T-helper 9 cell (primary cell): Measurements from ENCODE around the gene S100A9.

Experiments used
- DNase-seq: peaks from one replicate; pipeline ENCODE4 v3.0.0-alpha.2; 2020

S100A9 gene

DNA sequence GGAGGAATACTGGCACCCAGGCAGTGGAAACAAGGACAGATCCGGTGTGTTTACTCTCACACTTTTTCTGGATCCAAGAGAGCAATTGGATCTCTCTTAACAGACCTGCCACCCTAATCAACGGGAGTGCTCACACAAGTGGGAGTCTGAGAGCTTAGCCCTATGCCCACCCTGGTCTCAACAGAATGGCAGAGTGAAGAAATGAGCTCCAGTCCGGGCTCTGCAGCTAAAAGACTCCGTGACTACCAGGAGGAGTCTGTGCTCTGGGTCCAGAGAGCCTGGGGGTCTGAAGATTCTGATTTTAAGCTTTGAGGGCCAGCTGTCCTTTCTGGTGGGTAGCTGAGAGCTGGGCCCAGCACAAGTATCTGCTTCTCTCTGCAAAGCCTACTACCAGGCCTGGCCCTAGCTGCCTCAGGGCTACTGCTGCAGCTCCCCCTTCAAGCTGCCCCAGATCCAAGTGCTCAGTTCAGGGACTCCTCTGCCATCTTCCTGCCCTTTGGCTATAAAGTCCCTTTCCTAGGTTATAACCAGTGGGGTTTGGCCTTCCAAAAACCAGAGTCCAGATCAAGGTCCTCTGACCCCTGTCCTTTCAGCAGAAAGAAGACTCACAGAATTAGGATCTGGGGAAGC is 3.9 kb downstream of the S100A9 start:
- DNase-seq: no peak

DNA sequence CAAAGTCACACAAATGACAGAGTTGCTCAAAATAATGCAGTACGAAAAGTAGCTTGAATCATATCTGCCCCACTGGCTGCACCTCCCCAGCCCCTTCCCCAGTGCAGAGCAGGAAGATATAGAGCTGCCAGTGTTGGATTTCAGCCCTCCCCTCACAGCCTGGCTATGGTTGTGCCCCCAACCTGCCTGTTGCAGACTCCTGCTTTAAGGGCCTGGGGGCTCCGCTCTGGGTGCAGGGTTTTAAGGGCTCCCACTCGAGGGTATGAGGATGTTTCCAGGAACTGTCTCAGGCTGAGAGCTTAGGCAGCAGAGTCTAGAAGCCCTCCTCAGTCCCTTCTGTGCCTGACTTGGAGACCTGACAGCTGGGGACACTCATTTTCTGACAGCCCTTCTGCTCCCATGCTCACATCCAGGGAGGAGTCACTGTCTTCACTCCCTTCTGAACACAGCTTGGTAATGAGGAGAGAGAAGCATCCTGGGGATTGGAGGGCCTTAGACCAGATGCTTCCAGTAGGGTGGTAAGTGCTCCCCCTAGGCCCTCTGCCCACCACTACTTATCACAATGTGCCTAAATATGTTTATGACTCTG is 4.6 kb downstream of the S100A9 start:
- no peak for DNase-seq

DNA sequence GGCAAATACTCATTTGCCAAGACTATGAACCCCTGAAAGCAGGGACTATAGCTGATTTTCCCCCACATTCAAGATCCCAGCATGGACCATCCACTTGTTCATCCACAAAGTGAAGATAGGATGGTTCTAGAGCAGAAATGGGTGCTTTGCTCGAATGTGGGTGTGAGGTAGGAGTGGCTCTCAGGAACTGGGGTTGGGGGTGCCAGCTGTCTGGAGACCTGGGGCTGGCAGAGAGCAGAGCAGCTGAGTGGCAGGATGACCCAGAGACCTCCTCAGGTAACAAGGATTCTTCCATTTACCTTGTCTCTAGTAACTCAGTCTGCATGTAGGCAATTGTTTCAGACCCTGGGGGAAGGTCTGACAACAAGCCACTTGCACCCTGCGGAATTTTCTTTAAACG is 6.0 kb downstream of the S100A9 start:
- no peak for DNase-seq

DNA sequence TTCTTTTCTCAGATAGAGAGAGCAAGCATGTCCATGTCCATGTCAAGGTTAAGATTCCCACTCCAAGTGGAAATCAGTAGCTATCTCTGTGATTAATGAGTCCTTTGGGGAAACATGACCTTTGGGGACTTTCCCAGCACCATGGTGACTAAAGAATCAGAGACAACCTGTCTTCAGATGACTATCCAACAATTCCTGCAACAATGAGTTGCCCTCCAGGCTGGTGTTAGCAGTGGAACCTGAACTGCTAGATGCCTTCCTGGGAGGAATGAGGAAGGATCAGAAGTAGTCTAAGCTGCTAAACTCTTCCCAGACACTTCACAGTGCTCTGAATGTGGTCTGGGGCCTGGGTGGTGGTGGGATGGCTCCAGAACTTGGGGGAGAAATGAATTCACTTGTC is 6.5 kb downstream of the S100A9 start:
- DNase-seq: no peak

DNA sequence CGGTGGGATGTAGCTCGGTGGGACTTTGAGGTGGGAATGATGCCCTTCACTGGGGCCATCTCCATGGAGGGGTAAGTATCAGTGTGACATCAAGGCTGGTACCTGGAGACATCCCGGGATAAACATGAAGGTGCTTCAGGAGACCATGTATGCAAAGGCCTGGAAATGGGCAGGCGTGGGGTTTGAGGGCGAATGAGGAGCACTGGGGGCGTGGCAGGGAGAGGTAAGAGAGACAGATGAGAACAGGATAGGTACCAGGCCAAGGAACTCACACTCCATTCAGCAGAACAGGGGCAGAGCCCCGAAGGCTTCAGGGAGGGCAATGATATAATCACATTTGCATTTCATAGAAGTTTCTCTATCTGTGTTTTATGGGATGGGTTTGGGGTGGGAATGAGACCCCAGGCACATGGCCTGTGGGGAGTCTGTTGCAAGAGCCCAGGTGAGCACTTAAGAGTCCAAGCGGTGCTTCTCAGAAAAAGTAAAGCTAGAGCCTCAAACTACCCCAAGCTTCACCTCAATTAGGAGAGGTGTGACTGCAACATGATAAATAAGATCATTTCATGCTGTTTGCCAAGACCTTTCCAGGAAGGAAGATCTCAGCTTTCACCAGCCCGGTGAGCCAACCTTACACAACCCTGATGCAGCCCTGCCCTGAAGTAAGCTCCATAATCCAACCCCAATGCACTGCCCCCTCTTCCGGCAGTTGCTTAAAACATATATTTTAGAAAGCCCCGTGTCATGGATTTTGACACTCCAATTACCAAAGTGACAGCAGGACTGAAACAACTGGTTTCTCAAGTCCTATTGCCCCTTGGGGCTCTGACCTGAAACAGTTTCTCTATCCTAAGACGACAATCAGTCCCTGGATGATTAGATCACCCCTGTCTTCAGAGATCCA is 7.4 kb downstream of the S100A9 start:
- DNase-seq: no peak

DNA sequence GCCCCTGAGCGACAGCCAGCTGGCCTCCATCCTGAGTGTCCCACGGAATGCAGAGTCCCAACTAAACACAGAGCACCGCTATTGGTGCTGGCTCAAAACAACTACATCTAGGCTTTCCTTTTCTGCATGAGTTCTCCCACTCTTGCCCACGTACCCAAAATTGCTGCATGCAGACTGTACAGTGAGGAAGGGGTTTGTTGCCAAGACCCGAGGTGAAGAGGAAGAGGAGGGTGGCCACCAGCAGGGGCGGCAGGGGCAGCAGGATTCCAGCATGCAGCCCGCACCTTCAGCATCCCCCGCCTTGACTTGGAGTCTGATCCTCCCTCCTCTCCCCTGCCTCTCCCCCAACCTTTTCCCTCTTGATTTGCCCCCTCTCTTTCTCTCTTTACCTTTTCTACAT is 8.0 kb downstream of the S100A9 start:
- DNase-seq: no peak

DNA sequence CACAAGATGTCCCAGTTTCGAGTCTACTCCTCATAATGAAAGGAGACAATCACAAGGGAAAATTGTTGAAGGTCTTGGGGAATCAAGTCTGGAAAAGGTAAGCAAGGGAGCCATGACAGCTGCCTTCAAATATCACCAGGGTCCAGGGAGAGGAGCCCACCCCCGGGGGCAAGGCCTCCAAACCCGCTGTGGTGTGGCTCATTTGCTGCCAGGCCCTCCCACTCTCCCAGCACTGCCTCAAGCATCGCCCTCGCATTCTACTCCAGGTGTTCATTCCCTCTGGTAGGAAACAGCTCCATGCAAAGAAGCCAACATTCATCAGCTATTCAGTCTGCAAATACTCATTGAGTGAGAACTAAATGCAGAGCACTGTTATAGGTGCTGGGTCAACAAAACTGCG is 8.6 kb downstream of the S100A9 start:
- DNase-seq: no peak

DNA sequence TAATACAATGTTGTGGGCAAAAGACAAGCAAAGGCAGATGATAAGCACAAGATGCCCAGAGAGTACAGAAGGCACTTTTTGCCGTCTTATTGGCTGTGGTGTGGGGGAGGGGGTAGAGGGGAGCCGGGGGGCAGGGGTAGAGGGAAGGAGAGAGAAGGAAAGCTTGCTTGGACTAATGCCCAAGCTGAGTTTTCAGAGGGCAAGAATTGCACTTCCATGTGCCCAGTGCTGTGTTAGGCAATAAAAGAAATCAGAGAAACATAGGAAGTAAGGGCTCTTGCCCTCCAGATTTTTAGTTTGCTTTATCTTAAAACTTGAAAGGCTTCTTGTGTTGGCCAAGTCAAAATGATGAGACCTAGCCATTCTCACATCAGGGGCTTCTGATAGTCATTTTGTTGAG is 9.4 kb downstream of the S100A9 start:
- no peak for DNase-seq

DNA sequence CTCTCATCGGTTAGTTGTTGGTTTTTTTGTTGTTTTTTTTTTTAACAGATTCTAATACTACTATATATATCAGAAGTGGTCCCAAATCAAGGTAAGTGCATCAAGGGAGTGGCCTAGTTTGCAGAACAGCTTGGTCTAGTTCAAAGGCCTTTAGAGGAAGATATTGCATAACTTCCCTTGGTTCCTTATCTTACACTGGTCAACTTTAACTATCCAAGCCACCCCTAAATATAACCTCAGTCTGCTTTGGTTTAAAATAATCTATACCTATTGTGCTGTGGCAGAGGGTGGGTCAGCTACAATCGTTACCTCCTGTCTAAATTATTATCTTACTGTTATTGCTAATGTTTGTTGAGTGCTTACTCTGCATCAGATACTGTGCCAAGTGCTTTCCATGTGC is 10.8 kb downstream of the S100A9 start:
- DNase-seq: no peak

DNA sequence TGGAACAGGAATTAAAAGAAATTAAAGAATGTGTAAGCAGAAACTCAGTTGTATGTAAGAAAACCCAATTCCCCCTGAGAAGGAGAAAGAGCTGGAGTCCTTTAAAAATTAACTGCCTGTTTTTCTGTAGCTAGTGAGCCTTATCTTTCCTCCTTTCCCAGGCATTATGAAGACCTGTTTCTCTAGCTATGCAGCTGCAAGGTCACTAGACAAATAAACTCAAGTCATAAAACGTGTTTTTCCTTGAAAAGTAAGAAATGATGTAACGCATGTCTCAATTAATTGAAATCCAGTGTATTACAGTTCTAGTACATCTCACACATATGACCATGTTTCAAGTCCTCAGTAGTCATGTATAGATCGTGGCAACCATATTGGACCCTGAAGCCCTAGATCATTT is 12.5 kb downstream of the S100A9 start:
- no peak for DNase-seq

DNA sequence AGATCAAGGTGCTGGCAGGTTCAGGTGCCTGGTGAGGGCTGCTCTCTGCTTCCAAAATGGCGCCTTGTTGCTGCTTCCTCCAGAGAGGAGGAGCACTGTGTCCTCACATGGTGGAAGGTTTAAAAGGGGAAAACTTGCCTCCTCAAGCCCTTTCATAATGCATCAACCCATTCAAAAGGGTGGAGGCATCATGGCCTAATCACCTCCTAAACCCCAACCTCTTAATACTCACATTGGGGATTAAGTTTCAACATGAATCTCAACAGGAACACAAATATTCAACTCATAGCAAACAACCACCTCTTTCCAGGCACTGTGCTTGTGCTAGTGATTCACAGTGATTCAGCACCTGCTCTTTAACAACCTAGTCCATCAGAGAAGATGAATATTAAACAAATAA is 13.6 kb downstream of the S100A9 start:
- no peak for DNase-seq

DNA sequence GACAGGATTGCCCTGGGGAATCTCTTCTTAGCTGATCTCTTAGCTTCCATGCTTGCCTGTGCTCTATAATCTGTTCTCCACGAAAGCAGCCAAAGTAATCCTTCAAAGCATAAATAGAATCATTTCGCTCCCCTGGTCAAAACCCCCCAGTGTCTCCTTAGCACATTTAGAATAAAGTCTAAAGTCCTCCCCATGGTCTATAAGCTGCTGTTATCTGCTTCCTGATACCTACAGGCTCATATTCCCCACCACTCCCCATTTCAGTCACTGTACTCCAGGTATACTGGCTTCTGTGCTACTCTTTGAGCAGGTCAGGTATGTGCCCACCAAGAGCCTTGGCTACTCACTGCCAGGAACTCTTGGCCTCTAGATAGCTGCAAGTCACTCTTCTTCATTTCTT is 14.9 kb downstream of the S100A9 start:
- no peak for DNase-seq

DNA sequence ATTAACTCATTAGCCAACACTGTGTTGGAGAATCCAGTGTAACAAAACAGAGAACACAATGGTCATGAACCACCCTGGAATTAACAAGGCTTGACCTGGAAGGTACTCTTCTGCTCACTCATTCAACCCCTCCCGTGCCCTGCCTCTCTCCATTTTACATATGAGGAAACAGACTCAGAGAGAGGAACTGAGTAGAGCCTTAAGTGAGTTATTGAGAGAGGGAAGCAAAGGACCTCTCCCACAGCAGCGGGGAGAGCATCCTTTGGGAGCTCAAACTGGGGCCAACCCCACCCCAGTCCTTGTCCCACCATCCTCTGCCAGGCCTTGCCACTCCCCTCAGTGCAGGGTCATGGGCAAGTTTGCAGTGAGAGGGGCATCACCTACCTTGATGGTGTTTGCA is 16.4 kb downstream of the S100A9 start:
- no peak for DNase-seq

DNA sequence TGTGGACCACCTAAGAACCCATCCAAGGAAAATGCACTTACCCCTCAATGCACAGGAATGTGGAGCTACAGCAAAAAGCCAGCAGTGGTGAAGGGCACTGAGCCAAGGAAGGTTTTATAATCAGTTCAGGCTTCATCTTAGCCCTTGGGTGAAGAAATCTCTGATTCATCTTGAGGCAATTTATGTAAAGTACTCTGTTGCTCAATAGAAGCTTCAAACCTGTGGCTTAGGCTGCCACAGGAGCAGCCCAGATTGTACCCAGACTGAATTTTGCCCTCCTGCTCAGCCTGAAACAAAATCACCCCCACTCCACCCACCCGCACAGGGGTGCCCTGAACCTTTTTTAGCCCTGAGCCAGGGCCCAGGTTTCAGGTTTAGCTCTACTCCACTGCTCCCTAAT is 17.9 kb downstream of the S100A9 start, which contains the start of gene S100A12:
Gene S100A12 (minus strand): TSS at position 111 of the 400 bp plus-strand sequence. CDS start 1,029 bp downstream, outside the sequence.
- DNase-seq: no peak

DNA sequence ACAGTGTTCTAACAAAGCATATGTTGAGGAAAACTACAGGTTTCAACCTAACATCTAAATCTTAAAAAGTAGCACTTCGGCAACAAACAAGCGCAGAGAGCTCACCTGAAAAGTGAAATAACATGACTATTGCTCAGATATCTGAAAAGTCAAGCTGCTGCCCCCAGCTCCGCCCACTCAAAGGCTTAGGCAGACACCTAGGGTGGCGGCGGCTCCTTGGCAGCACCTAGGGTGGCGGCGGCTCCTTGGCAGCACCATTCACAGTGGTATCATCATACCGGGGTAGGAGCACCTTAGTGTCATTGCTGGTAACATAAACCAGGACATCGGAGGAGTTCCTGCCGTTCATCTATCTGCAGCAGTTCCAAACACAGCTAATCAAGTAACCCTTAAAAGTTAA is 21.9 kb downstream of the S100A9 start:
- no peak for DNase-seq

DNA sequence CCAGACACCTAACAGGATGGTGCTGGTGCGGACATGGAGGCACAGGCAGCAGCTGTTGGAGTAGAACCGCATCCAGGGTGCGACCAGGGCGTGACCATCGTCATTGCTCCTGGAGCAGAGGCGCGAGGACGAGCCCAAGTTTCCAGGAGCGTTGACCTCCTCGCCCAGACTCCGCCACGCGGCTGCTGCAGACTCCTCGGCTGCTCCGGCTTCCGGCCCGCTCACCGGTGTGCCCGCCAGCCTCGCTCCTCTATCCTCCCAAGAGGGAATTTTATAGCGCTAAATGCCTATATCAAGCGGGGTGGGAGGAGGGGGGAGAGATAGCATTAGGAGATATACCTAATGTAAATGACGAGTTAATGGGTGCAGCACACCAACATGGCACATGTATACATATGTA is 23.1 kb downstream of the S100A9 start:
- DNase-seq: no peak

DNA sequence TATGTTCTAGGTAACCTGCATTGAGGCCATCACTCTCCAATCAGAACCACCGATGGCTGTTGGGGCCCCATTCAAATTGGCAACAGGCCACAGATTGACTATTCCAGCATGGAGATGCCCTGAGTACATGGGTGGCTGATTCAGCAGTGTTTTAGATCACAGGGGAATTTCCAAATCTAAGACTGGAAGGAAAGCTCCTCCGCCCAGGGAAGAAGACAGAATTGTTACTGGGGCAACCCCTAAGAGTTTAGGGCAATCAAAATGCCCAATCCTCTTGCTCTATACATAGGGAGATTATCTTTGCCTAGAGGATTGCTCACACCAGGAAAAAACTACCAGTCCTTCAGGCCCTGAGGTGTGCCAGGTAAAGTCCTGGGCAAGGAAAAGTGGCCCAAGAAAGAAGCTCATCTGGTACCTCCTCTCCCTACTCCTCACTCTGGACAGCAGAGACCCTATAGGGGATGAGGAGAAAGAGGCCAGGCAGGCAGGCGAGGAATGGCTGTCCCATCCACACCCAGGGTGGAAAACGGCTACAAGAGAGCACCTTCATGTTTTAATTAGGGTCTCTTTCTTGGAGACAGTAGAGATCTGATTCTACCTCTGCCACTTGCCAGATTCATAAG is 27.4 kb downstream of the S100A9 start:
- DNase-seq: no peak

DNA sequence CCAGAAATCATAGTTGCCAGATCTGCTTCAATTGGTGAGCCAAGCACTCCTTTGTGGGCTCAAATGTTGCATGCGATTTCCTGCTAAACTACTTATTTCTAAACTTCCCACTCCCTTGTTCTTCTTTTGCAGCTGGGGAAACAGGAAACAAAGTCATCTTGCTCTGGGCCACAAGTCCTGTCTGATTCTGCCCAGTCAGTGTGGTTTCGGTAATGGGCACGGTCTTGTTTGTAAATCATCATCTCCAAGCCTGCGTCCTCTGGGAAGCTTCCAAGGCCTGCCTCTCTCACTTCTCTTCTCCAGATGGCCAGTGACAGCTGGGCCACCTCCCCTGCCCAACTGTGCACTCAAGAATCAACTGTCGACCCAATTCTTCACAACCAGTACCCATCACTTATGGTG is 28.8 kb downstream of the S100A9 start:
- DNase-seq: no peak

DNA sequence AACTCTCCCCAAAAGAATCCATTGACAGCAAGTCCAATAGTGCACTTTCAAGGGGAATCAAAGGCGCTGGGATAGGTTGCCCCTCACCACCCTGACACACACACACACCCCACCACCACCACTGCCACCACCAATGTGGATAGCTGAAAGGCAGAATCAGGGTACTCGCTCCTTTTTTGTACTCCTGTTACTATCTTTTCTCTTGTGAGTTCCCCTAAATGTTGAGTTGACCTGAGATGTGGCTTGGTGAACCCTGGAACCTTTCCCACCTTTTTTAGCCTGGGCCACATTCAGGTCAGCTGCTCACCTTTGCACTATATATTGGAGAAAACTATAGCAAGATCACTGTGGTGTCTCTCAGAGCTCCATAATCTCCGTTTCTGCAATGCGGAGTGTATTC is 29.3 kb downstream of the S100A9 start:
- no peak for DNase-seq

DNA sequence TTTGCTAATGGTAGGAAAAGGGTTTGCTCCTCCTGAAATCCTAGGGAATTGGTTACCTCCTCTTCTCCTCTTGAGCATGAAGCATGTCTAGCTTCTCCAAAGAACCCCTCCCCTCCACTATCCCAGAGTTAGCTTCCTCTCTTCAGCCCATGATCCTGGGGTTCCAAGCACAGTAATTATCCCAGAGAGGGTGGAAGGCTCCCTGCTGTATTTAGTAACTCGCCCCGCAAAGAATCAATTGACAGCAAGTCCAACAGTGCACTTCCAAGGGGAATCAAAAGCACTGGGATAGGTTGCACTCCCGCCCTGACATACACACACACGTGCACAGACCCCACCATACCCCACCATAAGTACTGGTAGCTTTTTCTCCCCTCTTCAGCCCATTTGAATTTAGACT is 30.1 kb downstream of the S100A9 start:
- no peak for DNase-seq

DNA sequence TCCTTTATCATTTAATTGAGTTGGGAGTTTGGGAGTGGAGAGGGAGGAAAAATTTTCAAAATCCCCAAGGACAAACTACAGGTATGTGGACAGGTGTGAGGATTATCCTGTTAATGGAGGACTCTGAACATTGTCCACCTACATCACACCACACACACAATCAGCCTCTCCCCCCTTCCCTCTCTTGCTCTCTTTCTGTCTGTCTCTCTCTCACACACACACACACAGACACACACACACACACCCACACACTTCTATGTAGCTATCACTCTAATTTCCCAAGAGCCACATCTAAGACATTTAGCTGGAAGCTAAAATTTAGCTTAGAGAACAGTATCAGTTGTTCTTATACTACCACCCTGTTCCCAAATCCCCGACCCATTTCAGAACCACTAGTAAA is 31.7 kb downstream of the S100A9 start:
- DNase-seq: no peak

DNA sequence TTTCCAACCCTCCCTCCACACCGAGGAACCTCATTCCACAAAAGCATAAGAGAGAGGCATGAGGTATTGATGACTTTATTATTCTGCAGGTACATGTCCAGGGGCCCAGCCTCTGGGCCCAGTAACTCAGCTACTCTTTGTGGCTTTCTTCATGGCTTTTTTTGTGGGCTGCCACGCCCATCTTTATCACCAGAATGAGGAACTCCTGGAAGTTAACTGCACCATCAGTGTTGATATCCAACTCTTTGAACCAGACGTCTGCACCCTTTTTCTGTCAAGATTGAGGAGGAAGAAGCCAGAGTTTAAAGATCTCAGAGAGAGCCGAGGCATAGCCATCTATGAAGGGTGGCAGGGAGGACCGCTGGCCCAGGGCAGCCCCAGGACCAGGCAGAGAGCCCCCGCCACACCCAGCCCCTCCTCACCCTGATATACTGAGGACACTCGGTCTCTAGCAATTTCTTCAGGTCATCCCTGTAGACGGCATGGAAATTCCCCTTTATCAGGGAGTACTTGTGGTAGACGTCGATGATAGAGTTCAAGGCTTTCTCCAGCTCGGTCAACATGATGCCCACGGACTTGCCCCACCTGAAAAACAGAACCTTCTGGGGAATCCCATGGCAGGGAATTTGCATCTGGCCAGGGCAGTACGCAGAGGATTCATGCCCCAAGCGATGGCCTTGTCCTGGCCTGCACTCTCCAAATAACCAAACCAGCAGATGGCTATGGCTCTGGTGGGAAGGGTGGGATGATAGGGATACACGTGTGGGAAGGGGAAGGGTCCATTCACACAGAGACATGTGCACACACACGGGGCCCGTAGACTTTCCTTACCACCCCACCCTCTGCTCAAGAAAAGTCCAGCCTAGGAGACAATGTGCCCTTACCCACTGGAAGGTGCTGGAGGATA is 32.6 kb downstream of the S100A9 start:
- DNase-seq: no peak
